GF-D8 (cell line): ENCODE results near the gene NOX1.
"Not testable (repeated sequence)": the region's sequence is repeated elsewhere in the genome, so short reads cannot be mapped to it uniquely, and the experiment has no call there.

Experiments used
- DNase-seq: peaks from one replicate; lab custom pipeline; 2025; lab: John Stamatoyannopoulos, UW

The NOX1 gene

GRCh38 chrX:100819534-100819836 is 54.7 kb downstream of the NOX1 start:
- no peak for DNase-seq

GRCh38 chrX:100817340-100817739 is 56.8 kb downstream of the NOX1 start:
- no peak for DNase-seq

DNA sequence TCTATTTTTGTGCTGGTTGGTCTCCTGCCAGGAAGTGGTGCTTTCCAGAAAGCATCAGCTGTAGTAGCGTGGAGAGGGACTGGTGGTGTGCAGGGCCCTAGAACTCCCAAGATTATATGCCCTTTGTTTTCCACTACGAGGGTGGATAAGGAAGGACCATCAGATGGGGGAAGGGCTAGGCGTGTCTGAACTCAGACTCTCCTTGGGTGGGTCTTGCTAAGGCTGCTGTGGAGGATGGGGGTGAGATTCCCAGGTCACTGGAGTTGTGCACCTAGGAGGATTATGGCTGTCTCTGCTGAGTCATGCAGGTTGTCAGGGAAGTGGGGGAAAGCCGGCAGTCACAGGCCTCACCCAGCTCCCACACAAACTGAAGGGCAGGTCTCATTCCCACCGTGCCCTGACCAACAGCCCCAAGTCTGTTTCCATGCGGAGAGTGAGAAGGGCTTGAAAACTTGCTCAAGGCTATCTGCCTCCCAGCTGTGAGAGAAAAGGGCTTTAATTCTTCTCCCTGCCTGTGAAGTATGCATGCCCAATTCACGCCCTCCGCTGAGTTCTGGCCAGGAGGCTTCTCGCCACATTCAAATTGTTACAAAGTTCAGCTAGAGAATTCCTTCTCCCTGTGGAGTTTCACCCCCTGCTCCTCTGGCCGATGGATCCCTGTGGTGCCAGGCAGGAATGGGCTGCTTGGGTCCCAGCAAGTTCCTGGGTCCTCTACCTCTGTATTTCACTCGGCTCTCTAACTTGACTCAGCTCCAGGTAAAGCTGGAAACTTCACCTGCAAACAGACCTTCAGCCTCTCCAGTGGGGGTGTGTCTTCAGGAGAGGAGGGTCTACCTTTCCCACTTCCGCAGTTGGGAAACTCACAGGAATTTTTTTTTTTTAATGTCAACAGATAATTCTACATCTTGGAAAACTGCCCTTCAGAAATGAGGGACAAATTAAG is 61.7 kb downstream of the NOX1 start:
- no peak for DNase-seq

- not testable (repeated sequence) for DNase-seq
Measured at GRCh38 chrX:100808265-100808664, 65.9 kb downstream of the NOX1 start.

DNA sequence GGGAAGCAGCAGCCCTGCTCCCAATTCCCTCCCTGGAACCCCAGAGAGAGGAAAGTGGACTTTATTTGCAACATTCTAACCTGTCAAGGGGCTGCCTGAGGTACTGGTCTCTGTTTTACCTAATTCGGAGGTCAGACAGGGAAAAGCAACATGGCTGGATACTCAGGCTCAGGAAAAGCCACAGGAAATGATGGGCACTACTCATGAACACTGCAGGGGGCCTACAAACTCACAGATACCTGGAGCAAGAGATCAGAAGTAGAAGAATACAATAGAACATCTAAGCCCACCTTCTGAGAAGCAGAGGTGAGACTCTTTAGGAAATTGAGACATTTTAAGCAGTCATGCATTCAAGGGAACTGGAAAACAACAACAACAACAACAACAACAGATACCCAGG is 69.4 kb downstream of the NOX1 start:
- DNase-seq = no peak

GRCh38 chrX:100802843-100803242 is 71.3 kb downstream of the NOX1 start:
- no peak for DNase-seq

- no peak for DNase-seq
Measured at GRCh38 chrX:100798484-100799214, 75.5 kb downstream of the NOX1 start.

DNA sequence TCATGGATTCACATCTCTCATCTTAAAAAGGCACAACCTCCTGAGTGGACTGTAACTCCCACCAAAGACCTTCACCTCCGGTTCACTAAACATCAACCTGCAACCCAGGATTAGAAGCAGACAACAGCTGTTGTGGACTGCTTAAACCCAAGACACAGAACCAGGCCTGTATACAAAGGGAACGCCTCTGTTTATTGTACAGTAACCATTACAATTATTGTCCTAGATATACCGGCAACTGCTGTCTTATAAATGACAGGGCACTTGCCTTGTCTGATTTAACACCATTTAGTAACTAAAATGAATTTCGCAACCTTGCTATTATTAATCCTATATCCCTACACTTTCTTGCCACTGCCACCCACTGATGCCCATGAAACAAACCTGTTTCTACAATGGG is 76.8 kb downstream of the NOX1 start:
- DNase-seq = no peak

DNA sequence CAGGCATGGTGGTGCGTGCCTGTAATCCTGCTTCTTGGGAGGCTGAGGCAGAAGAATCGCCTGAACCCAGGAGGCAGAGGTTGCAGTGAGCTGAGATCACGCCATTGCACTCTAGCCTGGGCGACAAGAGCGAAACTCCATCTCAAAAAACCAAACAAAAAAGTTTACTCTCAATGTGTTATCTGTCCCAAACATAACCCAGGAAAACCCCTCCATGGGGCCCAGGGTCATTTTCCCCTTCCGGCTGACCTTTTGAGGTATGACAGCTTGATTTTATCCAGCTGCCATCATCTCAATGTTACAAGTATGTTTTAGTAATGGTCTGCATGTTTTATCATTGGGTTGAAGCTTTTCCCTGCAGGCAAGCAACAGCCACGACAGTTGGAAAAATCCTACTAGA is 77.8 kb downstream of the NOX1 start:
- DNase-seq = not testable (repeated sequence)
